Measurements from ENCODE around the gene DAG1.

Gene DAG1

DNA sequence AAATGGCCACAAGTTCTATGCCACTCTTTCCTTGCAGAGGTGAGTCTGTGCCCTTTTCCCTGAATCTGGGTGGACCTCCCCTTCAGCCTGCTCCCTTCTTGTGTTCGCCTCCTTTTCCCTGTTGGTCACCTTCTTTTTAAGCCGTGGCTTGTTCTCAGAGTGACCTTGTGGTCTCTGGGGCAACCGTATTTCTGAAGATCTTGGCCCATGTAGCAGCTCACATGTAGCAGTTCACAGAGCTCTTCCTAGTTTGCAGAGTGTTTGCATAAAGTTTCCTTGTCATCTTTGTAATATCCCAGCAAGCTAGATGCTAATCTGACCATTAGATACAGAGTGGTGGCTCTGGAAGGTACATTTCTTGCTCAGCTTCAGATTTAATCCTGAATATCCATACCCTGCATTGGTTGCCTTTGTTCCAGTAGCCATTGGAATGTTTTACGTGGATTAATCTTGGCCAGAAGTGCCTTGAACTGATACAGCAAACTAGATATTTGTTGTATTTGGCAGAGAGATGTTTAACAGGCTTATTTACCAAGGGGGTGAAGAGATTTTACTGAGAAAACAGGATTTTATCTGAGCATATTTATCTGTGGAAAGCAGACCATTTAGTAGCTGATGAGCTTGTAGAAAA, 43.5 kb downstream of the DAG1 start:
- no peak for DNase-seq

DNA sequence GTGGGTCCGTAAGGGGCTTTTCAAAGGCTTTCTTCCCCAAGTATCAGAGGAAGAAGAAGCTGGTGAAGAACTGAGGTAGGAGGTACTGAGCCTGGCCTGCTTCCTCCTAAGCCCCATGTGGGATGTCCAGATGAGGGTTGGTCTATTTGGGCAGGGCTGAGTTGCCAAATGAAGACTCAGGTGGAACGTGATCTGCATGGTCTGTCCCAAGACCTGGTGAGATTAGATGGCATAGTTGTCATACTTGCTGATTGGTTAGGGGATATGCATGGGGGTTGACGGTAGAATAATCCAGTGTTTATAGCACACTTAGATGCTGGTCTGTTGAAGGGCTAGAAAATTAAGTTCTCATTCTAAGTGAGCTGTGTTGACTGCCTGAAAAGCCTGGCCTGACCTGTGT, 47.9 kb downstream of the DAG1 start:
- no peak for DNase-seq

DNA sequence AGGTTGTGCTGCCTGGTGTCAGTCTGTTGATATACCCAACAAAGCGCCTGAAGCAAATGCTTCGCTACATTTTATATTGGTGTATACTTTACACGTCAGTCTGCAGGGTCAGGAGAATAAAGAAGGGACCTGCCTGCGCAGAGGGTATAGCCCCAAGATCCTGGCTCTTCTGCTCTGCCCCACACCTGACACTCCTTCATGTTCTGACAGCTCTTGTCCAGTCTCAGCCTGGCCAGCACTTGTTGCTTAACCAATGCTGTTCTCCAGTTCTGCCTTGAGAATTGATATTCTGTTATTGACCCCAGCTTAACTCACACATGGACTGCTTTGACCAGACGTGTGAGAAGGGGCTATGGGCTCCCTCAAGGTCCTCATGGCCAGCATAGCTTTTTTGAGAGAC, 48.4 kb downstream of the DAG1 start:
- no peak for DNase-seq

DNA sequence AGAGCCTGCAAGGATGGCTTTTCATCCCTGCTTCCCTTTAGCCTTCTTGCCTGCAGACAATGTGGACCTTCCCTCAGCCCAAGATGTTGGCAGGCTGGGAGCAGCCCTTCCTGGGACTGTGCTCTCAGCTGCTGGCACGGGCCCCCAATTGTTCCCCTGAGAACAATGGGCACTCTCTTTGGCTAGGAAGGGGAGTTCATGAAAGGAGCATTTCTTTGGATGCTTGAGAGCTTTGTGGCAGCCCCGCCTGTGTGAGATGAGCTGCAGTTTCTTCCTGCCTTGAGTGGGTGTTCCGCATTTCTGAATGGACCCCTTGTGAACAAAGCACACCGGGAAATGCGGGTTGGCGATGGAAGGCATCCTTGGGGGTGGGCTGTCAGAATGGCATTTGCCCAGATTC, 49.2 kb downstream of the DAG1 start:
- no peak for DNase-seq

DNA sequence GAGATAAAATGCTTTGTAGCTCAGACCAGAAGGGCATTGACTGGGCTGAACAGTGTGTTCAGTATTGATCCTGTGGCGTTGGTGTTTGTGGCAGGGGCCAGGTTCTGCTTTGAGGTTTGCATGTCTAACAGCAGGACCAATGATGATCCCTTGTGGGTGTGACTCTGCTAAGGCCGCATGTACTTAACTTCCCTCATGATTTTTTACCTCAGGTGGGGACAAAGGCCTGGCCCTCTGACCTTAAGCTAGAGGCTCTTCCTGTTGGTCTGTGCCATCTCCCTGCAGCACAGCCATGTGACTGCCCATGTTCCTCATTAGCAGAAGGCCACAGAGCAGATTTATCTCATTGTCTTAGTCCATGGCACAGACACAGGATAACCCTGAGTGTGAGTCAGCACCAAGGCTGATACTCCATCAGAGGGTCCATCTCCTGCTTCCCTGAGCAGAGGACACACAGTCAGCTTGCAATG, 49.9 kb downstream of the DAG1 start:
- no peak for DNase-seq

DNA sequence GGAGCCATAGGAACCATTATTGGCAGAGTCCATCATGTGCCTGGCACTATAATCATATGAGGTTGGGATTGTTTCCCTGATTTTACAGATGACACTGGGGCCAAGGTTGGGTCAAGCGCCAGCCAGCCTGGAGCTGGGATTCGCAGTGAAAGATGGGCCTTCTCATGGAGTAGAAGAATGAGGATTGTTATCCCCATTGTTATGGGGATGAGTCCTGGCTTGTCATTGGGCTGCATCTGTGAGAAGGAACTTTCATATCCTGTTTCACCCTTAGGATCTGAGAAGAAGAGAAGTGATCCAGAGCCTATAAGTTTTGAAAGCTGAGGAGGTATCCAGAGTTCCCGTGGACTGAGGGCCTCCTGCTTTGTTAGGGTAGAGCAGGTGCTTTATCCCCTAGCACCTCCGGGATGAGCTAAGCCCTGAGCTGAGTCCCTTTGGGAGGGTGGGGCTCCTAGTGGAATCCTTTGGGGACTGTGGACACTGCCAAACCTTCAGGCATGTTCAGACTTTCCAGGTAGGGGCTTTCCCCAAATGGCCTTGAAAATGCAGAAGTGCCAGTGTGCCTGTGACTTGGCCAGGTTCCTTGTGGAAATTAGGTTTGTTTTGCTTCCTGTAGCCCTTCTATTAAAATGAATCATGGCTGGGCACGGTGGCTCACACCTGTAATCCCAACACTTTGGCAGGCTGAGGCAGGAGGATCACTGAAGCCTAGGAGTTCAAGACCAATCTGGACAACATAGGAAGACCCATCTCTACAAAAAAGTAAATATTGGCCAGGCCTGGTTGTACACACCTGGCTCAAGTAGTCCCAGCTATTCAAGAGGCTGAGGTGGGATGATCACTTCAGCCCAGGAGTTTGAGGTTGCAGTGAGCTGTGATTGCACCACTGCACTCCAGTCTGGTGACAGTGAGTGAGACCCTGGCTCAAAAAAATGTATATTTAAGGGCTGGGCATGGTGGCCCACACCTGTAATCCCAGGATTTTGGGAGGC, 54.0 kb downstream of the DAG1 start:
- DNase-seq: no peak

DNA sequence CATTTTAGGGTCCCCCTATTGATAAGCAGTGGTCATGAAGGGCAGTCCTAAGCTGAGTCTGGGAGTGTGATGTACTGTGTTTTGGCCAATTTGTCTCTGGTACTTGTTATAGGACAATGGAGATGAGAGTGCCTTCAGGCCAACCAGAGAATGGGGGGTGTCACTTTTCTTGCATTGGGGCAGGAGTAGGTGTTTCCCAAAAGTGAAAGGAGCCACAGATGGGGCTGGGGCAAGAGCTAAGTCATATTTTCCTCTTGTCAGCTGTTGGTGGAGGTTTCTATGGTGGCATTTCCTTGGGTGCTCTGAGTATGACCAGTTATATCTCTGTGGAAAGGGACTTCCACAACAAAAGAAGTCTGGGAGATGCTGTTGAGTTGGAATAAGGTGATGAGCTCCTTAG, 59.5 kb downstream of the DAG1 start:
- no peak for DNase-seq

DNA sequence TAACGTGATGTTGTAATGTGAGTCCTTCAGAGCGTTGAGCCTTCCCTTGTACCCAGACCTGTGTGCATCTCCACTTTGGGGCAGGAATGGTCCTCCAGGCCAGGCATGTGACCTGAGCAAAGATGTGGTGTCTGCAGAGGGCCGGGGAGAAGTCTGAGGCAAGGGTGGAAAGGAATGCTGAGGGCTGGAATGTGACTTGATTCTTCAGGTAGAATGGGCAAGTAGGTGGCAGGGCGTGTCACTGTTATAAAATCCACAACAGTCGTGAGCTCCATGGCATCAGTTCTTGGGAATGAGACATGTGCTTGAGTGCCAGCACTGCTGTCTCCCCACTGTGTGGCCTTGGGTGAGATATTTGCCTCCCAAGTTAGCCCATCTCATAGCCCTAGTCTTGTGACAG, 60.2 kb downstream of the DAG1 start:
- DNase-seq: no peak

DNA sequence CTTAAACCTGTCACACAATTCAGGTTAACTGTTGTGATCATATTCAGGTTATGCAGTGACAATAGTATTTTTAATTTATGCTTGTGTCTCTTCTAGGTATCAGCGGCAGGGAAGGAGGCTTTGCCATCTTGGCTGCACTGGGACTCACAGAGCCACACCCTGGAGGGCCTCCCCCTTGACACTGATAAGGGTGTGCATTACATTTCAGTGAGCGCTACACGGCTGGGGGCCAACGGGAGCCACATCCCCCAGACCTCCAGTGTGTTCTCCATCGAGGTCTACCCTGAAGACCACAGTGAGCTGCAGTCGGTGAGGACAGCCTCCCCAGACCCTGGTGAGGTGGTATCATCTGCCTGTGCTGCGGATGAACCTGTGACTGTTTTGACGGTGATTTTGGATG, 60.6 kb downstream of the DAG1 start:
- DNase-seq: no peak

DNA sequence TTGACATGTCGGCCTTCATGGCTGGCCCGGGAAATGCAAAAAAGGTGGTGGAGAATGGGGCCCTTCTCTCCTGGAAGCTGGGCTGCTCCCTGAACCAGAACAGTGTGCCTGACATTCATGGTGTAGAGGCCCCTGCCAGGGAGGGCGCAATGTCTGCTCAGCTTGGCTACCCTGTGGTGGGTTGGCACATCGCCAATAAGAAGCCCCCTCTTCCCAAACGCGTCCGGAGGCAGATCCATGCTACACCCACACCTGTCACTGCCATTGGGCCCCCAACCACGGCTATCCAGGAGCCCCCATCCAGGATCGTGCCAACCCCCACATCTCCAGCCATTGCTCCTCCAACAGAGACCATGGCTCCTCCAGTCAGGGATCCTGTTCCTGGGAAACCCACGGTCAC, 61.2 kb downstream of the DAG1 start:
- DNase-seq: no peak

DNA sequence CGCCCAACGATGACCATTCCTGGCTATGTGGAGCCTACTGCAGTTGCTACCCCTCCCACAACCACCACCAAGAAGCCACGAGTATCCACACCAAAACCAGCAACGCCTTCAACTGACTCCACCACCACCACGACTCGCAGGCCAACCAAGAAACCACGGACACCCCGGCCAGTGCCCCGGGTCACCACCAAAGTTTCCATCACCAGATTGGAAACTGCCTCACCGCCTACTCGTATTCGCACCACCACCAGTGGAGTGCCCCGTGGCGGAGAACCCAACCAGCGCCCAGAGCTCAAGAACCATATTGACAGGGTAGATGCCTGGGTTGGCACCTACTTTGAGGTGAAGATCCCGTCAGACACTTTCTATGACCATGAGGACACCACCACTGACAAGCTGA, 61.6 kb downstream of the DAG1 start:
- DNase-seq: no peak

DNA sequence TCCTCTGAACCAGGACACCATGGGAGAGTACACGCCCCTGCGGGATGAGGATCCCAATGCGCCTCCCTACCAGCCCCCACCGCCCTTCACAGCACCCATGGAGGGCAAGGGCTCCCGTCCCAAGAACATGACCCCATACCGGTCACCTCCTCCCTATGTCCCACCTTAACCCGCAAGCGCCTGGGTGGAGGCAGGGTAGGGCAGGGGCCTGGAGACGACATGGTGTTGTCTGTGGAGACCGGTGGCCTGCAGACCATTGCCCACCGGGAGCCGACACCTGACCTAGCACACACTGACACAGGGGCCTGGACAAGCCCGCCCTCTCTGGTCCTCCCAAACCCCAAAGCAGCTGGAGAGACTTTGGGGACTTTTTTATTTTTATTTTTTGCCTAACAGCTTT, 63.0 kb downstream of the DAG1 start:
- DNase-seq: no peak

DNA sequence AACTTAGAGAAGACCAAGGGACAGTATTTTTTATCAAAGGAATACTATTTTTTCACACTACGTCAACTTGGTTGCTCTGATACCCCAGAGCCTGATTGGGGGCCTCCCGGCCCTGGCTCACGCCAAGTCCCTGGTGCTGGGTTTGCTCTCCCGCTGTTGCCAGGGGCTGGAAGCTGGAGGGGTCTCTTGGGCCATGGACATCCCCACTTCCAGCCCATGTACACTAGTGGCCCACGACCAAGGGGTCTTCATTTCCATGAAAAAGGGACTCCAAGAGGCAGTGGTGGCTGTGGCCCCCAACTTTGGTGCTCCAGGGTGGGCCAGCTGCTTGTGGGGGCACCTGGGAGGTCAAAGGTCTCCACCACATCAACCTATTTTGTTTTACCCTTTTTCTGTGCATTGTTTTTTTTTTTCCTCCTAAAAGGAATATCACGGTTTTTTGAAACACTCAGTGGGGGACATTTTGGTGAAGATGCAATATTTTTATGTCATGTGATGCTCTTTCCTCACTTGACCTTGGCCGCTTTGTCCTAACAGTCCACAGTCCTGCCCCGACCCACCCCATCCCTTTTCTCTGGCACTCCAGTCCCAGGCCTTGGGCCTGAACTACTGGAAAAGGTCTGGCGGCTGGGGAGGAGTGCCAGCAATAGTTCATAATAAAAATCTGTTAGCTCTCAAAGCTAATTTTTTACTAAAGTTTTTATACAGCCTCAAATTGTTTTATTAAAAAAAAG, 63.9 kb downstream of the DAG1 start:
- no peak for DNase-seq

DNA sequence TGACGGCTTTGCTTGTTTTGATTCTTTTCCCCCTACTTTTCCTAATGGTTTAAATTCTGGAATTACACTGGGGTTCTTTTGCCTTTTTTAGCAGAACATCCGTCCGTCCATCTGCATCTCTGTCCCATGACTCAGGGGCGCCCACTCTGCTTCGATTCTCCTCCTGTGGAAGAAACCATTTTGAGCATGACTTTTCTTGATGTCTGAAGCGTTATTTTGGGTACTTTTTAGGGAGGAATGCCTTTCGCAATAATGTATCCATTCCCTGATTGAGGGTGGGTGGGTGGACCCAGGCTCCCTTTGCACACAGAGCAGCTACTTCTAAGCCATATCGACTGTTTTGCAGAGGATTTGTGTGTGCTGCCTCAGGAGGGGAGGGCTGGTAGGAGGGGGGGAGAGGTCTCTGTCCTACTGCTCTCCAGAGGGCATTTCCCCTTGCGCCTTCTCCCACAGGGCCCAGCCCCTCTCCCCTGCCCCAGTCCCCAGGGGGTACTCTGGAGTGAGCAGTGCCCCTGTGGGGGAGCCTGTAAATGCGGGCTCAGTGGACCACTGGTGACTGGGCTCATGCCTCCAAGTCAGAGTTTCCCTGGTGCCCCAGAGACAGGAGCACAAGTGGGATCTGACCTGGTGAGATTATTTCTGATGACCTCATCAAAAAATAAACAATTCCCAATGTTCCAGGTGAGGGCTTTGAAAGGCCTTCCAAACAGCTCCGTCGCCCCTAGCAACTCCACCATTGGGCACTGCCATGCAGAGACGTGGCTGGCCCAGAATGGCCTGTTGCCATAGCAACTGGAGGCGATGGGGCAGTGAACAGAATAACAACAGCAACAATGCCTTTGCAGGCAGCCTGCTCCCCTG, 64.7 kb downstream of the DAG1 start:
- peak; percentile 33 for DNase-seq

DNA sequence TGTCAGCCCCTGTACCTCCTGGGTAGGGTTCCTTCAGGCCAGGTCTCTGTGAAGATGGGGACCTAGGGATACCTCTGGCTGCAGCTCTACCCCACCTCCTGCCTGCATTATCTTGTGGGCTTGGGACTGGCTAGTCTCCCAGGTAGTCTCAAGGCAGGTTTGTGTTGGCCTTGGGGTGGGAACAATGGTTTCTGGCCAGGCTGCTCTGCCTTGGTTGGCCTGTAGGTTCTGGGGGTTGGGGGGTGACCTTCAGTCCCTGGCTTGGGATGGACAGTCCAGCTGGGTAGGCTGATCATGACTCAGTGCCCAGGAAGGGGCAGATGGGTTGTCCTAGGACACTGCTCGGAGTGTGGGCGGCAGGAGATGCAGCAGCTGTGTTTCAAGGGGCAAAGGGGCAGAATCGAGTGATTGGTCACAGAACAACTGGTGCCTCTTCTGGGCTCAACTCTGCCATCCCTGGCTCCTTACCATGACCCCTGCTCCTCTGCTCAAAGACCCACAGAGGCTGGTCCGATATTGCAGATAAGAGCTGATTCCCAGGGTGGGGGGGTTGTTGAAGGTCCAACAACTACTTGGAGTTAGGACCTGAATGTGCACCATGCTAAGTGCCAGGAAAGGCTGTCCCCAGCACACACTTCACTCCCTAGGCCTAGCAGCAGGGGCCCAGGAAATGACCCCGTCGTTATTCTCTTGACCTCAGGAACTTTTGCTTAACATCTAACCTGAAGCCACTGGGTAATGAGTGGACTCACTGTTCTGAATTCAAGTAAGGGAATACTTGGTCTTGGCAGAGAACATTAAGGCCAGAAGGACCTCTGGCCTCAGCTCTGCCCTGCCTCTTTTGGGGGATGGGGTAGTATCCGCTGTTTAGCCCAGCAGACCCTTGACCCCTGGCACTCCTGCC, 66.2 kb downstream of the DAG1 start:
- no peak for DNase-seq

DNA sequence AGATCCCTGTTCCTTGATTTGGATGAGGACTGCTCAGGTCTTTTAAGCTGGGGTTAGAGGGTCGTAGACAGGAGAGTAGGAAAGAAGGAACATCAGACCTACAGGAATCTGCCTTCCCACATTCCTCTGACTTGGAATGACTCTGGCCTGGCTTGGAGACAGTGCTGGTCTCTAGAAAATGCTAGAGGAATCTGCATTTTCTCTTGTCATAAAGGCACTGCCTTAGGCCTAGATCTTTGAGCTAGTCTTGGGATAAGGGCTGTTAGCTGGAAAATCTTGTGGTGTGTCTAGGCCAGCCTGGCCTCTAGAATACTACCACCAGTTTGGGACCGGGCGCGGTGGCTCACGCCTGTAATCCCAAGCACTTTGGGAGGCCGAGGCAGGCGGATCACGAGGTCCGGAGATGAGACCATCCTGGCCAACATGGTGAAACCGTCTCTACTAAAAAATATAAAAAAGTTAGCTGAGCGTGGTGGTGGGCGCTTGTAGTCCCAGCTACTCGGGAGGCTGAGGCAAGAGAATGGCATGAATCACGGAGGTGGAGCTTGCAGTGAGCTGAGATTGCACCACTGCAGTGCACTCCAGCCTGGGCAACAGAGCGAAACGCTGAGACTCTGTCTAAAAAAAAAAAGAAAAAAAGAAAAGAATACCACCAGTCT, 66.9 kb downstream of the DAG1 start:
- DNase-seq: no peak

DNA sequence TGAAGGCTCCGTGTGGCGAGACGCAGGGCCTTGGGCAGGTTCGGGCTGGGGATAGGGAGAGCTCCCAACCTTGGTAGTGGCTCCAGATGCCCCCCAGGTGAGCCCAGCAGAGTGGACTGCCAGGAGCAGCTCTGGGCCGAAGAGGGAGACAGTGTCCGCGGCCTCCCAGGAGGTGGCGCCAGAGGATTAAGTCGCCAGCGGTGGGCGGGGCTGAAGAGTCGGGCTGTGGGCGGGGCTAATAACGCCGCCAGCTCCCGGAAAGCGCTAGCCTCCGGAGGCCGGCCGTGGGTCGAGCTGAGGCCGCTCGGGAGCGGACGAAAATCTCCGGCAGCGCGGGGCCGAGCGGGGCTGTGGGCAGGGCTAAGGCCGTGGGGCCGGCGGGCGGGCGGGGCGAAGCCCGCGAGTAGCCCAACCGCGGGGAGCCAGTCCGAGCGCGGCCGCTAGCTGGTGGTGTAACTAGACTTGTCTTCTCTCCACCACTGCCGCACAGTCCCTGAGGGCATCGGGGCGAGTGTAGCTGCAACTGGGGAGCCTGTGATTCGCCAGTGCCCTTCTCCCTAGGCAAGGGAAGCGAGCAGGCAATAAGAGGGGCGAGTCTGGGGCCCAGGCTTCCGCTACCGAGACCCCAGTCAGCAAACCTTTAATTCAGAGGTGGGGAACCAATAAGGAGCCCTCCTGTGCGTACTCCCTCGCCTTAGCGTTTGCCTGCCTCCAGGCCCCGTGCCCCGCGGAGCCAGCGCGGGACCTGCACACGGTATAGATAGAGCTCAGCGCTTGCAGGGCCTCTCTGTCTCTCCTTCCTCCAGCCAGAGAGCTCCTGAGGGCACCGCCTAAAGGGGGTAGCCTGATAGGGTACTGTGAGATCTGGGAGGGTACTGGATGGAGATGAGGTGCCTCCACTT, 69.8 kb downstream of the DAG1 start:
- peak; percentile 89 for DNase-seq

DNA sequence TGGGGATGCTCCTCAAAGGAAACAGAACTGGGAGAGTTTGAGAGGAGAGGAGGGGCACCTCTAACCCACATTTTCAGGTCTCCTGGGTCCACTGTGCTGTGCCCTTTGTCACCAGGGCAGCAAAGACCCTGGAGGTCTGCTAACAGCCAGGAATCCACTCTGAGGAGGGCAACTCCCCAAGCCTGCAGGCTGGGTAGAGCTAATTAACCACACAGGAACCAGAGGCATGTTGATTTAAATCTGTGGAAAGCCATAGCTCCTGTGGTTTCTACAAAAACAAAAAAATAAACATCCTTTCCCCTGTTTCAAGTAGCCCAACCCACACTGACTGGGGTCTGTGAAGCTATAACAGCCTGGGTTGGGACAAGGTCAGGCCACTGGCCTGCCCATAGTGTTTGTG, 82.0 kb downstream of the DAG1 start:
- no peak for DNase-seq

DNA sequence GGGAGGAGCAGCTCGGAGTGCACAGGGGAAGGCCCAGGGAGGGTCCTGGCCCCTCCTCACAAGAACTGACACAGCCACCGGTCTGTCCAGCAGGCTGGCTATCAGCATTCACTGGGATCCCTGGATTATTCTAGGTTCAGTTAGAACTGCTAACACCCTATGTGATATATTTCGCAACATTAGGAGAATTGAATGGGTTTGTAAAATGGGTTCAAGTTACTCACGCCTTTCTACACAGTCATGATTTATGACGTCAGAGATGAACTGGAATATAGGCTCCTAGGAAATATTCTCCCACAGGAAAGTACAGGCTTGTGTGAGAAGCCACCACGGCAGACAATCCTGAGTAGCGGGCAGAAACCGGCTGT, 83.2 kb downstream of the DAG1 start:
- no peak for DNase-seq
